Stimulated activated CD8-positive, alpha-beta memory T cell treated with anti-CD3 and anti-CD28 coated beads, Interleukin-7, amount 100 ng/mL, for 4 hours (primary cell): ENCODE data around the gene PEX5L.
"Not testable (repeated sequence)": the region's sequence is repeated elsewhere in the genome, so short reads cannot be mapped to it uniquely, and the experiment has no call there.

ENCODE experiments used
- DNase-seq, 2 donors: peaks; one replicate each; pipeline ENCODE4 v3.0.0-alpha.2; 2020; ENCODE audit warnings: low read depth in 2 of 2

PEX5L gene

GRCh38 chr3:180008318-180008717 lies 28.4 kb downstream of the PEX5L start:
- DNase-seq = not testable (repeated sequence)

GRCh38 chr3:180004542-180004941 lies 32.2 kb downstream of the PEX5L start:
- DNase-seq = no peak

- no peak for DNase-seq
Observed at GRCh38 chr3:180002006-180002405, 34.7 kb downstream of the PEX5L start.

- DNase-seq = no peak
Observed at GRCh38 chr3:180000500-180000899, 36.2 kb downstream of the PEX5L start.

- DNase-seq = no peak
Observed at GRCh38 chr3:179995406-179995805, 41.3 kb downstream of the PEX5L start.

- no peak for DNase-seq
Observed at GRCh38 chr3:179991883-179992282, 44.9 kb downstream of the PEX5L start.

GRCh38 chr3:179991104-179991503 lies 45.6 kb downstream of the PEX5L start:
- DNase-seq = no peak

GRCh38 chr3:179981646-179982045 lies 55.1 kb downstream of the PEX5L start:
- no peak for DNase-seq

GRCh38 chr3:179977356-179977755 lies 59.4 kb downstream of the PEX5L start:
- DNase-seq = no peak

- no peak for DNase-seq
Observed at GRCh38 chr3:179973931-179974361, 62.8 kb downstream of the PEX5L start.

GRCh38 chr3:179972881-179973423 lies 63.8 kb downstream of the PEX5L start:
- no peak for DNase-seq

GRCh38 chr3:179971280-179971679 lies 65.5 kb downstream of the PEX5L start:
- DNase-seq = no peak

- no peak for DNase-seq
Observed at GRCh38 chr3:179970746-179971145, 66.0 kb downstream of the PEX5L start.

- DNase-seq = no peak
Observed at GRCh38 chr3:179969525-179969924, 67.2 kb downstream of the PEX5L start.

GRCh38 chr3:179967622-179968021 lies 69.1 kb downstream of the PEX5L start:
- DNase-seq = no peak

GRCh38 chr3:179964890-179965289 lies 71.8 kb downstream of the PEX5L start:
- no peak for DNase-seq

- DNase-seq = no peak
Observed at GRCh38 chr3:179962629-179963387, 73.9 kb downstream of the PEX5L start.

- no peak for DNase-seq
Observed at GRCh38 chr3:179961703-179962078, 75.0 kb downstream of the PEX5L start.

GRCh38 chr3:179961071-179961702 lies 75.5 kb downstream of the PEX5L start:
- no peak for DNase-seq

GRCh38 chr3:179958759-179959158 lies 78.0 kb downstream of the PEX5L start:
- DNase-seq = no peak

- DNase-seq = no peak
Observed at GRCh38 chr3:179958143-179958542, 78.6 kb downstream of the PEX5L start.

GRCh38 chr3:179957264-179957845 lies 79.4 kb downstream of the PEX5L start:
- no peak for DNase-seq

GRCh38 chr3:179956416-179956830 lies 80.3 kb downstream of the PEX5L start:
- no peak for DNase-seq
